ENCODE results near the gene PTPA. TPM values are rescaled to one million over a fixed set of nuclear protein-coding genes. Genes with fewer than 3 reads are reported as not detected.

The PTPA gene
- total RNA-seq, 1 donor, result 73.5 TPM

DNA sequence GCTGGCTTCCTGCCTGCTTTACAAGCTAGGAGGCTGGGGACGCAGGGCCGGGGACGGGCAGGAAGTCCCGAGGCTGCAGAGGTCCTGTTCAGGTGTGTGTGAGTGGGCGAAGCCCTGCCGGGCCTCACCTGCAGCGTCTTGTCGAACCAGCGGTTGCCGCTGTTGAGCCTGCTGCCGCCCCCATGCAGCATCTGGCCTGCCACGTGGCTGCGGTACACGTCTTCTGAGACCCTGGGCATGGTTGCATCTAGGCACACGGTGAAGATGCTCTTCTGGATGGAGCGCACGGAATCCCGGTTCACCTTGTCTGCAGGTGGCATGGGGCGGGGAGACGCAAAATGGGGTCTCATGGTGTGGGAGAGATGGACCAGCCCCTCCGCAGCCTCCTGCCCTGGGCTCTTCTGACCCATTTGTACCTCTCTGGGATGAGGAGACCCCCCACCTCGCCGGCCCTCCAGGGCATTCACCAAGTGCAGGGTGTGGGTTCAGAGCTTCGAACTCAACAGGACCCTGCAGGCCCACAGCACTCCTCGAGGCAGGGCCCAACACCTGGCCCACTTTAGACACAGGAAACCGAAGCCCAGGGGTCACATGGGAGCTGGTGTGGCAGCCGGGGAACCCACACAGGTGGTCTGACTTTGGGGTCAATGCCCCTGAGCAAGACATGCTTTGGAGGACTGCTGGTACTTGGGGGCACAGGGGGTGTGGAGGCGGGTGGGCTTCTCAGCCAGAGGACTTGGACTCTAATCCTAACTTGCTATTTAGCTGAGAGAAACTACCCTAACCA lies 10.6 kb upstream of the PTPA start:
- no peak overlapping the region for H2AFZ ChIP-seq (ENCODE audit: low read length)
- H3K36me3 ChIP-seq (ENCODE audit: insufficient read depth, low read length), result peaks cover 11% of the 10 kb centered on the region
- no peaks in the 10 kb centered on the region for H3K9me3 ChIP-seq (ENCODE audit: low read depth, low read length)
- no peaks in the 10 kb centered on the region for H4K20me1 ChIP-seq (ENCODE audit: insufficient read depth, low read length)
- H3K79me2 ChIP-seq (ENCODE audit: insufficient read depth, low read length), result no peaks in the 10 kb centered on the region
- H3K27ac ChIP-seq (ENCODE audit: low read depth, low read length), result no peak overlapping the region
- no peak overlapping the region for H3K4me3 ChIP-seq (ENCODE audit: insufficient read depth, low read length)
- no peaks in the 10 kb centered on the region for H3K27me3 ChIP-seq (ENCODE audit: insufficient read depth, low read length)
- DNase-seq (ENCODE audit: insufficient read length, low spot score, missing footprints), result peak; percentile 49
- no peaks in the 10 kb centered on the region for H3K4me1 ChIP-seq (ENCODE audit: insufficient read depth, low read length)
- no peak overlapping the region for H3K4me2 ChIP-seq (ENCODE audit: insufficient read depth, low read length)
- TF ChIP-seq, protein P1, sequence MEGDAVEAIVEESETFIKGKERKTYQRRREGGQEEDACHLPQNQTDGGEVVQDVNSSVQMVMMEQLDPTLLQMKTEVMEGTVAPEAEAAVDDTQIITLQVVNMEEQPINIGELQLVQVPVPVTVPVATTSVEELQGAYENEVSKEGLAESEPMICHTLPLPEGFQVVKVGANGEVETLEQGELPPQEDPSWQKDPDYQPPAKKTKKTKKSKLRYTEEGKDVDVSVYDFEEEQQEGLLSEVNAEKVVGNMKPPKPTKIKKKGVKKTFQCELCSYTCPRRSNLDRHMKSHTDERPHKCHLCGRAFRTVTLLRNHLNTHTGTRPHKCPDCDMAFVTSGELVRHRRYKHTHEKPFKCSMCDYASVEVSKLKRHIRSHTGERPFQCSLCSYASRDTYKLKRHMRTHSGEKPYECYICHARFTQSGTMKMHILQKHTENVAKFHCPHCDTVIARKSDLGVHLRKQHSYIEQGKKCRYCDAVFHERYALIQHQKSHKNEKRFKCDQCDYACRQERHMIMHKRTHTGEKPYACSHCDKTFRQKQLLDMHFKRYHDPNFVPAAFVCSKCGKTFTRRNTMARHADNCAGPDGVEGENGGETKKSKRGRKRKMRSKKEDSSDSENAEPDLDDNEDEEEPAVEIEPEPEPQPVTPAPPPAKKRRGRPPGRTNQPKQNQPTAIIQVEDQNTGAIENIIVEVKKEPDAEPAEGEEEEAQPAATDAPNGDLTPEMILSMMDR (IDR thresholded peaks at IDR 0.05; ENCODE audit: extremely low read depth, low read depth, low read length), result no peak

DNA sequence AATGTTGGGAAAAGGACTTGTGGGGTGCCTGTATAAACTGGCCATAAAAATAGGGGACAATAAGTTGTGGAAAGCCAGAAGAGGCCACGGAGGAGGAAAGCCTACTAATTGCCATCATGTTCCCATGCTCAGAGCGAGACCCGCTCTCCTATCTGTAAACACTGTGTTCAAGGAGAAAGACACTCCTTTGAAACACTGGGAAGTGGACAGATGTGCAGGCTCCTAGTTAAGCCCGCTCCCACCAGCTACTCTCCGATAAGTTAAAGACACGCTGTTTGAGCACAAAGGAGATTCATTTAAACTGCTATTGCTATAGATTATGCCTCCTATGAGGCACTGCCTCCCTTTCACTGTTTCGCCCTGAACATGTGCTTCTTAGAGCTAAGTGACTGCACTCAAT lies 9.9 kb upstream of the PTPA start:
- Histone ChIP-seq H3K27me3 (ENCODE audit: insufficient read depth, low read length) (no peaks in the 10 kb centered on the region), H3K4me3 (ENCODE audit: insufficient read depth, low read length) (no peak overlapping the region), H2AFZ (ENCODE audit: low read length) (no peak overlapping the region), H4K20me1 (ENCODE audit: insufficient read depth, low read length) (no peaks in the 10 kb centered on the region), H3K27ac (ENCODE audit: low read depth, low read length) (no peak overlapping the region), H3K9me3 (ENCODE audit: low read depth, low read length) (no peaks in the 10 kb centered on the region), H3K4me2 (ENCODE audit: insufficient read depth, low read length) (no peak overlapping the region), H3K4me1 (ENCODE audit: insufficient read depth, low read length) (no peaks in the 10 kb centered on the region), H3K36me3 (ENCODE audit: insufficient read depth, low read length) (peaks cover 5% of the 10 kb centered on the region), H3K79me2 (ENCODE audit: insufficient read depth, low read length) (no peaks in the 10 kb centered on the region)
- no peak for DNase-seq (ENCODE audit: insufficient read length, low spot score, missing footprints)
- TF ChIP-seq, protein P1 (IDR thresholded peaks at IDR 0.05; ENCODE audit: extremely low read depth, low read depth, low read length), result no peak

DNA sequence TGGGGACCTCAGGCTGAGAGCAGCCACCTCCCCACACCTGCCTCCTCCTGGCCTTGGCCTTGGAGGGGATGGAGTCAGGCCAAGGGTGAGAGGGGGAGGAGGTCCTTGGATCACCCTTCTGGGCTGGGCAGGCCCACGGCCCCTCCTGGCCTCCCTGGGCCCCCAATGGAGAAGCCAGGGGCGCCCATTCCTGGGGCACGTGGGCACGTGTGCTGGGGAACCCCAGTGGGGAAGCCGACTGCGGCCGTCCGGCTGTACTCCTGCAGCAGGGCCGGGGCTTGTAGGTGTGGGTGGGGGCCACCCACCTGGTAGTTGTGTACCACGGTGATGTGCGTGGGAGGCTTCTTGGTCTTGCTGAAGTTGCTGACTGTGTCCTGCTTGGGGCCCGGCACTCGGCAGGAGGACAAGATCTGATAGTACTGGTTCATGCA lies 9.1 kb upstream of the PTPA start:
- Histone ChIP-seq H2AFZ (ENCODE audit: low read length) (no peak overlapping the region), H3K4me1 (ENCODE audit: insufficient read depth, low read length) (no peaks in the 10 kb centered on the region), H3K27me3 (ENCODE audit: insufficient read depth, low read length) (no peaks in the 10 kb centered on the region)

More for the DNA sequence above, 9.1 kb upstream of the PTPA start:
- Histone ChIP-seq H3K9me3 (ENCODE audit: low read depth, low read length) (no peaks in the 10 kb centered on the region), H3K4me2 (ENCODE audit: insufficient read depth, low read length) (no peak overlapping the region), H3K36me3 (ENCODE audit: insufficient read depth, low read length) (peaks cover 5% of the 10 kb centered on the region), H3K4me3 (ENCODE audit: insufficient read depth, low read length) (no peak overlapping the region), H3K79me2 (ENCODE audit: insufficient read depth, low read length) (no peaks in the 10 kb centered on the region), H3K27ac (ENCODE audit: low read depth, low read length) (no peak overlapping the region), H4K20me1 (ENCODE audit: insufficient read depth, low read length) (no peaks in the 10 kb centered on the region)
- TF ChIP-seq, protein P1 (IDR thresholded peaks at IDR 0.05; ENCODE audit: extremely low read depth, low read depth, low read length), result no peak
- DNase-seq (ENCODE audit: insufficient read length, low spot score, missing footprints), result peak; percentile 60
